ENCODE results near the gene BMP2K.
A peak's percentile ranks its signal among the peaks of the same experiment; 100 is the strongest.
"Not testable (repeated sequence)": the region's sequence is repeated elsewhere in the genome, so short reads cannot be mapped to it uniquely, and the experiment has no call there.

BMP2K gene

DNA sequence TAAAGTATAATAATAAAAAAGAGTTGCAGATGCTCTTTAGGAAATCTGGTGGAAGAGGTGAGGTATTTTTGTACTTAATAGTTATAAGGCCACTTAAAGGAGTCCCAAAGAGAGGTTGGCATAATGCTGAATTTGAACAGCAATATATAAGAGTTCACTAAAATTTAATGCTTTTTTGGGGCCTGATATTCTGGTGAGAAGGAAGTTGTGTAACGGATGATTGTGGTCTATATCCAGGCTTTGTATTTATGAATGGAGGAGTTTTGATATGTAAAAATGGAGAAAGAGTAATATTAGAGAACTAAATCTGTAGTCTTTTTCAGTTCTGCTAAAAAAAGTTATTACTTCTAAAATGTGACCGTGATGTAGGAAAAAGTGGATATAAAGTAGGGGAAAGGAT is 20.4 kb downstream of the BMP2K start:
- no peak for DNase-seq

DNA sequence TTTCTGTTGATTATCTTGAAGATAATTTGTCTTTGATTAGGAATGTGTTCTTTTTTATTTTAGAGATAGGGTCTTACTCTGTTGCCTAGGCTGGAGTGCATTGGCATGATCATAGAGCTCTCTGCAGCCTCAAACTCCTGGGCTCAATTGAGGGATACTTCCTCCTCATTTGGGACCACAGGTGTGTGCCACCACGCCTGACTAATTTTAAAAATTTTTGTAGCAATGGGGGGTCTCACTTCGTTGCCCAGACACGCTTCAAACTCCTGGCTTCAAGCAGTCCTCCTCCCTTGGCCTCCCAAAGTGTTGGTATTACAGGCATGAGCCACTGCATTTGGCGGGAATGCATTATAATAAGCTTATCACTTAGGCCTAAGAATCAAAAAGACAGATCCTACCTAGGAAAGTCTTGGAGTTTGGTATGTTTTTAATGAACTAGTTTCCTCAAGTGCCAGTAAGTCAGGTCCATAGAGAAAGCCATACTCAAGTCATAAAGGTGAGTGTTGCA is 21.7 kb downstream of the BMP2K start:
- no peak for DNase-seq

DNA sequence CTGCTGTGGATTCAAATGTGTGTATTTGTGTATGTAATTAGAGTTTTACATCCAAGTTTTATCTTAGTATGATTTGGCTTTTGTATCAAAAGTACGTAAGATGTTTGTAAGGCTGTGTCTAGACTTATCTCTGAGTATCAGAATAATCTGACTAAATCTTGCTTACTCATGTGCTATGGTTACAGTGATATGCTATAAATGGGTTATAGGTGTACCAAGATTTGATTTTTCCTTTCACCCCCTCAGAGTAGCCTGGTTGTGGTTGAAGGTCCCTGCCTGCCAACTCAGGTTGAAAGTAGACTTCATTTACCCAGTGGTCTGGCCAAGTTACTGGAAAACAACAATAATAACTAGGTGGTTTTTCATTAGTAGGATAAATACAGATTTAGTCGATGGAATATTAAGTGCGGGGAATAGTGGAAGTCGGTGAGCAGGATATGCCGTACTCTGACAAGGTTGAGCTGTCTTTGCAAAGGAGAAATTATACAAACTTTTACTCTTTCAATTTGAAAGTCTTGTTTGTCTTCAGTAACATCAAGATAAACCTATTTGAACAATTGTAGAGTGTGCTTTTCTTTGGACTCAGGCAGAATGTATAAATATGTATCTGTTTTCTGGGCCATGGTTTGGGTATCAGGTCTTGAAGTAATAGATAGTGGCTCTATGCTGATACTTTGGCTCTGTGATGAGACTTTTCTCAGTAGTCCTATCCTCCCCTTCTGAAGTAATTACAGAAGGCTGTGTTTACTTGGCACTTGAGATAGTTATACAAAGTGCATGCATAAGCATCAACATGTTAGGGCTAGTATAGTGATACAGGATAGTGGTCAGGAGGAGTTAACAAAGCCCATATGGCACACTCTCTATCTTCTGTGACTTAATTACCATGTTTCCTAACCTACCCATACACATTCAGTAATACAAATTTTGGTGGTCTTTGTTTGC is 23.7 kb downstream of the BMP2K start:
- DNase-seq = no peak

GRCh38 chr4:78800965-78801364 is 24.8 kb downstream of the BMP2K start:
- no peak for DNase-seq

DNA sequence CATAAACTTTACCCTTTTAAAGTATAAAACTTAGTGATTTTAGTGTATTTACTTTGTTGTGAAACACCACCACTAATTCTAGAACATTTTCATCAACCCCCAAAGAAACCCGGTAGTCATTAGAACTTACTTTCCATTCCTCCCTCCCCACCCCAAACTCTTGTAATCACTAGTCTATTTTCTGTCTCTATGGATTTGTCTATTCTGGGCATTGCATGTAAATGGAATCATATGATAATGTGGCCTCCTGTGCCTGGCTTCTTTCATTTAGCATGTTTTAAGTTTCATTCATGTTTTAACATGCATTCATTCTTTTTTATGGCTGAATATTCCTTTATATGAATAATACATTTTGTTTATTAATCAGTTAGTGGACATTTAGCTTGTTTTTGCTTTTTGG is 27.8 kb downstream of the BMP2K start:
- DNase-seq = no peak

GRCh38 chr4:78806943-78807460 is 30.9 kb downstream of the BMP2K start:
- no peak for DNase-seq

DNA sequence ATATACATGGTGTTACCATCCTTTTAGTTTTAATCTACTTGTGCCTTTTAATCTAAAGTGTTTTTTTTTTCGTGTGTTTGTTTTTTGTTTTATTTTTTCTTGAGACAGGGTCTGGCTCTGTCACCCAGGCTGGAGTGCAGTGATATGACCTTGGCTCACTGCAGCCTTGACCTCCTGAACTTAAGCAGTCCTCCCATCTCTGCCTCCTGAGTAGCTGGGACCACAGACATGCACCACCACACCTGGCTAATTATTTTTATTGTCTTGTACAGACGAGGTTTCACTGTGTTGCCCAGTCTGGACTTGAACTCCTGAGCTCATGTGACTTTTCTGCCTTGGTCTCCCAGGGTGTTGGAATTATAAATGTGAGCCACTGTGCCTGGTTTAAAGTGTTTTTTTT is 33.1 kb downstream of the BMP2K start:
- DNase-seq = no peak

DNA sequence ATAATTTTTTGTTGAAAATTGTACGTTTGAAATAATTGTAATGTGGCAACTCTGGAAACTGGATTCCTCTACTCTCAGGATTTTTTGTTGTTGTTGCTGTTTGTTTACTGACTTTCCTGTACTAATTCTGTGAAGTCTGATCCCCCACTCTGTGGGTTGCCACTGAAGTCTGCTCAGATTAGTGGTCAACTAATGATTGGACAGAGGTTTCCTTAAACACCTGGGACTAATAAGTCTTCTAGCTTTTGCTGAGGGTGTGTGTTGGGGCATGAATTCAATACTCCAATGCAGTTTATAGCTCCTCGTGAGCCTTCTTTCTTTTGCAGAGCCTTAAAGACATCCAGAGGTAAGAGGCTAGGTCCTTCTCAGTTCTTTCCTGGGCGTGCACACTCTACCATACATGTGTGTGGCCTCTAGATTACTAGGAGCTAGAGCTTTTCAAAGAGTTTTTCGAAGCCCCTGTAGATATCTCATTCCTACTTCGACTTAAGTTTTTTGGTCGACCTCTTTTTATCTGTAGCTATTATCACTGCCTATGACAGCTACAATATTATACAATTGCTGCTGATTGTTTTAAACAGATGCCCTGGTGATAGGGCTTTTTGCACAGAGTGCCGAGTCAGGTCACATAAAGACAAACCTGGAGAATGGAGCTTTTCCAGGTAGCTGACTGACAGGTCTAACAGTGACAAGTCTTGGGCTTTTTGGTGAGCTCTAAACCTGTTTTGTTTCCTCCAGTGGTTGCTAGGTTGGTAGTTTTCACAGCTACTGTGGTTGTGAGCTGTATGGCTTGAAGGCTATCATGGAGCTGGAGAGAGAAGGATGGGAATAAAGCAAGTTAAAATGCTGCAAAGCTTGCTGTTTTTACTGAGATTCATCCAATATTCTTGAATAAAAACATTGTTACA is 34.0 kb downstream of the BMP2K start:
- no peak for DNase-seq

DNA sequence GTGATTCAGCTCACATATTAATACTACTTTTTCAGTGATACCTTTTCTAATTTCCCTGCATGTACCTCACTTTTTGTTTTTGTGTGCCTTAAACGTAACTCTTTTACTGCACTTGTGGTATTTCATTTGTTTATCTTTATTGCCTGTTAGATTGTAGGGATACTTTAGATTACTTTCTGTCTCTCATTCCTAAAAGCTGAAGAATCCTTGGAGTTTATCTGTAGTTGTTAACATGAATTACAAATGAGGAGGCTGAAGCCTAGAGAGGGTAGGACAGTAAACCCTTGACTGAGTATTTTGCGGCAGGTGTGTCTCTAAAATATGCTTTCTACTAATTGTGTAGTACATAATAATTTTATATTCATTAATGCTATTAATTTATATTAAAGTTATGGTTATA is 34.9 kb downstream of the BMP2K start:
- no peak for DNase-seq

DNA sequence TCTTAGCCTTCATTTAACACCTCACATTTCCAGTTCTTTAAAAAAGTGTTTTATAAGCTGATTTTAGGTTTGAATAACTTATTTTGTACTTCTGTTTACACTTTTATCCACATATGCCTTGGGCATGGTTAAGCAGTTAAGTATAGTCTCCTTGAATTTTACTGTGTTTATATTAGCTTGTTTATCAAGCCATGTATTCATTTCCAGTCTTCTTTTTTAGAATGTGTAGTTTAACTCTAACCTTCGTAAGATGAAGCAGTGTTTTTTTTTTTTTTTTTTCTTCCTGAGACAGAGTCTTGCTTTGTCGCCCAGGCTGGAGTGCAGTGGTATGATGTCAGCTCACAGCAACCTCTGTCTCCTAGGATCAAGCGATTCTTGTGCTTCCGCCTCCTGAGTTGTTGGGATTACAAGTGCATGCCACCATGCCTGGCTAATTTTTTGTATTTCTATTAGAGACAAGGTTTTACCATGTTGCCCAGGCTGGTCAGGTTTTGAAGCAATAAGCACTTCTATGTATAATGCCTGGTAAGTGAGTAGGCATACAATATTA is 42.5 kb downstream of the BMP2K start:
- DNase-seq = no peak

DNA sequence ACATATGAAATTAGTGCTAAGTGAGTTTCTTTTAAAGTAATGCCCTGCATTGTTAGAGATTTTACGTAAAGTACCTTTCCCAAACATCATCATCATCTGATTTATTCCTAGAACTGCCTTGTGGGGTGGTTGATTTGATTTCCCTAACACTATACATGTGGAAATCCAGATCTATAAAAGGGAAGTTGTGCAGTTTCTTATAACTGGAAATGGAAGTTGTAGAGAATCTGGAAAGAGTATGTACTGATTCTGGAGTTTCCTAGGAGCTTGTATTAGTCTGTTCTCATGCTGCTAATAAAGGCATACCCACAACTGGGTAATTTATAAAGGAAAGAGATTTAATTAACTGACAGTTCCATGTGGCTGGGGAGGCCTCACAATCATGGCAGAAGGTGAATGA is 47.9 kb downstream of the BMP2K start:
- DNase-seq = no peak

DNA sequence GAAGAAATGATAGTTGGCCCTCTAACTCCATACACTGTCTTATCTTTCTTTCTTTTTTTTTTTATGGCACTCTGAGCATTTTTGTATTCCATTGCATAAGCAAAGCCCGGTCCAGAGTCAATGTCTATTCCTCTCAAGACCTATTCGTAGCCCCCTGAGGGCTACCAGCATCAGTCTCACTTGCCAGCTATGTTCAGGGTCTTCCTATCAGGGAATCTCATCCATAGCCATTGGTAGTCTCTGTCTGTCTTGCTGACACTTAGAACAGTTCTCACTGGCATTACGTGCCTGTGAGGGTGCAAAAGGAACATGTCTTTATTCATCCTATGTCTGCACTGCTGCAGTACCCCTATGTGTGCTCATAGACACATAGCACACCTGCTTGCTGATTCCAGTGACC is 51.0 kb downstream of the BMP2K start:
- DNase-seq = no peak

DNA sequence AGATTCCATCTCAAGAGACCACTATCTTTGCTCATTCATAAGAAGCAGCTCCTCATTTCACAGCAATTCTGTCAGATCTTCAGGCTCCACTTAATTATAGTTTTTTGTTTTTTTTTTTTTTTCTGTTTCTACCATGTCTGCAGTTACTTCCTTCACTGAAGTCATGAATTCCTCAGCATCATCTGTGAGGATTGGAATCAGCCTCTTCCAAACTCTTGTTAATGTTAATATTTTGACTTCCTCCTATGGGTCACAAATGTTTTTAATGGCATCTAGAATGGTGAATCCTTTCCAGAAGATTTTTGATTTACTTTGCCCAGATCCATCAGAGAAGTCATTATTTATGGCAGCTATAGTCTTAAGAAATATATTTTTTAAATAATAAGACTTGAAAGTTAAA is 53.1 kb downstream of the BMP2K start:
- no peak for DNase-seq

- DNase-seq = not testable (repeated sequence)
These were observed 63.5 kb downstream of the BMP2K start for GRCh38 chr4:78839676-78840075.

DNA sequence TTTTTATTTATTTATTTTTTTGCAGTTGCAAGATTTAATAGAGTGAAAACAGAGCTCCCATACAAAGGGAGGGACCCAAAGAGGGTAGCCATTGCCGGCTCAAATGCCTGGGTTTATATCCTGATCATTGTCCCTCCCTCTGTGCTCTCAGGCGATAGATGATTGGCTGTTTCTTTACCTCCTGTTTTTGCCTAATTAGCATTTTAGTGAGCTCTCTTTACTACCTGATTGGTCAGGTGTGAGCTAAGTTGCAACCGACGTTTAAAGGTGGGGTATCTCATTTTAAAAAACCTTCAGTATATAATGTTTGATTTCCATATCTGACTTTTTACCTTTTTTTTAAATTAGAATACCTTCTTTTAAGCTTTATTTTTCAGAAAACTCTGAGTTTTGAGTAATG is 64.1 kb downstream of the BMP2K start:
- not testable (repeated sequence) for DNase-seq

DNA sequence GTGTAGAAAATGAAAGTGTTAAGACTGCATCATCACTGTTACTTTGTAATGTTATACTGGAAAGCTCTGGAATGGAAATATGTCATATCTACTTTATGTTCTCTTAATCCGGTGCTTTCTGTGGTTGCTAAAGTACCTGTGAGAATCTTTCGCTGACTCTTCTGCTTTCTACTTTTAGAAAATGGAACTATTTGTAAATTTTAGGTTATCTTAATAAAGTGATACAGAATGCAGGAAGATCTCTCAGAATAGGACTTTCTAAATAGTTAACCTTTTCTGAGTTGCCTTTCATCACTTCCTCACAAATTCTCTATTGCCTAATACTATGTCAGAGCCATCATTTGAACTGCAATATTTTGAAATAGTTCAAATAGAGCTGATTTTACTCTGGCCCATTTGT is 69.3 kb downstream of the BMP2K start:
- no peak for DNase-seq

- no peak for DNase-seq
These were observed 70.1 kb downstream of the BMP2K start for GRCh38 chr4:78846258-78846657.

GRCh38 chr4:78862314-78862737 is 86.2 kb downstream of the BMP2K start:
- no peak for DNase-seq

DNA sequence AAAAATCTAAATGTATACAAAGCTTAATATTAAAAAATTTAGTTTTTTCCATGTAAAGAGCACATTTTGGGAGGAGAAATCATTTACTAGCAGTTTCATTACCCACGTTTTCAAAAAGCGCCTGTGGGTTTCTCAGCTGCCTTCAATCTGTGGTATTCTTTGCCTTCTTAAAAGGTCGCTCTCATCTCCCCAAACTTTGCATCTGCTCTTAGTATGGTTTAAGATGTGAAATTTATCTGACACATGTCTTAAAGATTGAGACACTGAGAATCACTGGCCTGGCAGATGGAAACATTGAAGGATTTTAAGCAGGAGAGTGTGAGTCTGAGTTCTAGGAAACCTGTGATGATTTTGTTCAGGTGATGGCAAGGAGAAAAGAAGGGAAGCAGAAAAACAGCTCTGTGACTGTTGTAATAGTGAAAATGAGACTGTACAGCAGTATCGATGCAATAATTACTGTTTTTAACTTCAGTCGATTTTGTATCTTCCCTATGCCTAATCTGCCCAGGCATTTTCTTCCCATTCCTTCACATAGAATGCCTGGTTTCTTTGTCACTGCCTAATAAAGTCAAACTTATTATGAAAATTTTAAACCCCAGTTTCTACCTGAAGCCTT is 87.2 kb downstream of the BMP2K start:
- no peak for DNase-seq

DNA sequence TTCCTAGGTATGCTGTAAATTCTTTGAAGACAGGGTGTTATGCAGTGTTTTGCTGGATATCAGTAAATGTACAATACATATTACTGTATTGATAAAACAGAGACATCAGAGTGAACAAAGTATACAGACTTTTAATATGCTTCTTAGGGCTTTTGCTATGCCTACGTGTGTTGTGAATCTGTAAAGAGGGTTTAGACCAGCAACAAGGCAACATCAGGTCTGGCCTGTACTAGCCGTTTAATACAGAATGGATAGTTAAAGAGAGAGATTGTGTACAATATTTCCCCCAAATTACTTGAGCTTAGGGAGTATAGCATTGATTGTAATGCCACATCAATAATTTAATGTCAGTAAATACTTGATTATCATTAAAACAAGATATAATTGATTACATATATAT is 87.8 kb downstream of the BMP2K start:
- DNase-seq = no peak

GRCh38 chr4:78864405-78865024 is 88.4 kb downstream of the BMP2K start:
- DNase-seq = peak; percentile 44

DNA sequence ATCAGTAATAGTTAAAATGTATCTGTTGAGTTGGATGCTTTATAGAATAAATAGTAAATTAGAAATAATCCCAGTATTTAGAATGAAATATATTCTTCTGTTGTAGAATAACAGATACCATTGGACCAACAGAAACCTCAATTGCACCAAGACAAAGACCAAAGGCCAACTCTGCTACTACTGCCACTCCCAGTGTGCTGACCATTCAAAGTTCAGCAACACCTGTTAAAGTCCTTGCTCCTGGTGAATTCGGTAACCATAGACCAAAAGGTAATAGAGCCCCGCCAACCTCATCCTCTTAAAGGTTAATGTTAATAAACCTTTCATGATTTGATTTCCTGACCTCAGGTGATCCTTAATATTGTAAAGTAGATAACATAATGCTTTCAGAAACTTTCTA is 89.3 kb downstream of the BMP2K start:
- no peak for DNase-seq
